Erythroblast (primary cell): ENCODE measurements around the gene RTL10.

Experiments used
- GATA1 ChIP-seq: IDR thresholded peaks from 2 replicates; pipeline ENCODE4 v1.6.1; 2011; ENCODE audit warnings: low read depth, mild to moderate bottlenecking, control low read depth, low read length, moderate library complexity
- POLR2A ChIP-seq: IDR thresholded peaks from 2 replicates; pipeline ENCODE4 v1.6.1; 2011; ENCODE audit warnings: mild to moderate bottlenecking, low read length

GRCh38 chr22:19825904-19826618 lies 28.6 kb downstream of the RTL10 start:
- no peak for TF ChIP-seq POLR2A
- no peak for TF ChIP-seq GATA1
